ENCODE data around the gene ZCCHC4.

The ZCCHC4 gene

DNA sequence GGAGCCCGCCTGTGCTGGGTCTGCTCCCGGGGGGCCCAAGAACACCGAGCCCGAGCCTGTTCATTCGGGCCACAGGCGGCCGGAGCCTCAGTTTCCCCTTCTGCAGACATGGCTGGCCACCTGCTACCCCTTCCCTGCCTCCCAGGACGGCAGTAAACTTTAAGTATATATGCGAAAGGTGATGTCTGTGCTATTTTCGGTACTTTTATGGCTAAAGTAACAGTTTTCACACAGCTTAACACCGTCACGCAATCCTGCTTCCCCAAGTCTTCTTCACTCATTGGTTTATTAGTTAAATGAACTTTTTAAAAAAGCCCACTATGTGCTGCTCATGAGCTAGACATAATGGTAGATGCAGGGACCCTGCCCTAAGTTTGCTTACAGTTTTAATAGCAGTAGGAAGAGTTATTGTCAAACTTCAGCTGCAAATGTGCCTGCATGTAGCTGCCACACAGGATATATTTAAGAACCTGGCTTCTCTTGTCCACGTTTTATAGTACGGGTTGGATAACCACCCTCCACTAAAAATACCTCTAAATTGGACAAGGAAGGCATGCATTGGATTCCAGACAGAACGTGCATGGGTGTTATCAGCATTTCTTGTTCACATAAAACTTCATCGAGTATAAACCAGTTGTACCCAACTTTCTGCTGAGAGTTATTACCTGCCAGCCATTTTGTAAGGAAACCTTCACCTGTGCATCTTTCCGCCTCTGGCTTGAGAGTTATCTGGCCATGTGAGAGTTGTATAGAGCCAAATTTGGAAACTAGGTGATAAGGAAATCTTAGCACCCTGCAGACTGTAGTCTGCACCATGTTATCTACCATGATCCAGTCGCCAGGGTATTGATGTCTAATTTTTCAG is 65.2 kb downstream of the ZCCHC4 start:
- no peak for DNase-seq (ENCODE audit: low read depth)

DNA sequence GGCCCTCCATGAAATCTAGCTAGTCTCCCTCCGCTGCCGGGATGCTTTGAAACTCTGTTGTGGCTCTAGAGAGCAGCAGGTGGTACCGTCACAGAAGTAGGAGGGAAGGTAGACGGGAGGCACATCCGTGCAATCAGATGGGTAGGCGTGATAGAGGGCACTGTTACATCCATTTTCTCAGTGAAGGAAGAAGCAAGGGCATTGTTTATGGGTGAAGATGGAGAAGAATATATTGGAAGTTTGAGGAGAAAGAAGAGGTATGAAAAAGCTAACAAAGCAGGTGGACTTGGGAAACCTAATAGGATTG is 65.8 kb downstream of the ZCCHC4 start:
- no peak for DNase-seq (ENCODE audit: low read depth)

DNA sequence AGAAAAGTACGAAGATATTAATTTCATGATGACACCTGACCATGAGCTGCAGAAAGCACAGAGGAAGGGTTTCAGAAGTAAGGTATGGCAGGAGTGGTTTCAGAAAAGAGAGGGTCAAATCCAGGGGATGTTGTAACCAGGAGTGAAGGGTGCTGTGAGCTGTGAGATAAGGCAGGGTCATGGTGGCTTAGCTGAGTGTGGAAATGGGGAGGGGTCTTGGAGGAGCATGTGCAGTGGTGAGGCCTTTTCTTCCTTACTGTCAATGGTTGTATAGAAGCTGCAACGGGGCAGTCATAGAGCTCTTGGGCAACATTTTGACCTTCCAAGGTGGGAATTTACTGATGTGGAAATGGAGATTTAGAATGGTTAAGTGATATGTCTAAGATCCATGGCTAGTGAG is 67.0 kb downstream of the ZCCHC4 start:
- no peak for DNase-seq (ENCODE audit: low read depth)

DNA sequence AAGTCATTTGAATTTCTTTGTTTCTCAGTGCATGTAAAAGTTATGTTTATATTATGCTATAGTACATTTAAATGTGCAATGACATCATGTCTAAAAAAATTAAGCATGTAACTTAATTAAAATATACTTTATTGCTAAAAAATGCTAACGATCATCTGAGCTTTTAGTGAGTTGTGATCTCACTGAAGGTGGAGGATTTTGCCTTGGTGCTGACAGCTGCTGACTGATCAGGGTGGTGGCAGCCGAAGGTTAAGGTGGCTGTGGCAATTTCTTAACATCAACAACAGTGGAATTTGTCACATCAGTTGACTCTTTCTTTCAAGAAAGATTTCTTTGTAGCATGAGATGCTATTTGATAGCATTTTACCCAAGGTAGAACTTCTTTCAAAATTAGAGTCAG is 71.1 kb downstream of the ZCCHC4 start:
- DNase-seq (ENCODE audit: low read depth) = no peak

DNA sequence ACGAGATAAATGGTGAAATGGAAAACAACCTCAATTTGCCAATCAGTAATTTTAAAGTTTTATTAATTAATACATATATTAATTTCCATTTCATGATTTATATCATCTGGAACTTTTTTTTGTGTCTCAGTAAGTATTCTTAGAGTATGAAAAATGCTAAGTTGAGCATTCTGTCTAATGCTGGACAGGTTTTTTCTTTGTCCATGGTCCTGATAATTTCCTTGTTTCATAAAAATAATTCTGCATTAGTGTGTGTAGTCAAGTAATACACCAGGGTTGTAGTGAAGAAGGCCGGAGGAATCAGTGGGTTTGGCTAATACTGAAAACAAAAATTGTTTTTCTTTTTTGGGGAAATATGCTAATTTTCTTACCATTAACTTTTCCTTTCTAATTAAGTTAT is 74.4 kb downstream of the ZCCHC4 start:
- no peak for DNase-seq (ENCODE audit: low read depth)

DNA sequence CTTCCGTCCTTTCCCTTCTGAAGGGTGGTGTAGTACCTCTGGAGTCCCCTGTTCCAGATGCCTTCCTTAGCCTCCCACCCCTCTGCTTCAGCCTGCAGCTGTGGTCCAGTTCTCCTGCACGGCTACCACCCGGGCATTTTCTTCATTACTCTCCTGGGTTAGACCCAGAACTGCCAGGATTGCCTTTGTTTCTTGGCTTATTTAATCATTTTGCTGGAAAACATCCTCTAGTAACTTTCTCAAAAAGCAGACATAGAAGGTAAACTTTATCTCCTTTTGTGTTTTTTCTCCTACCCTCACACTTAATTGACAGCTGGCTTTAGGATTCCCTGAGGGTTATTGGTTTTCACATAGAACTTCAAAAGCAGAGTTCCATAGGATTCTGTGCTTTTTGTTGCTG is 84.7 kb downstream of the ZCCHC4 start:
- DNase-seq (ENCODE audit: low read depth) = no peak

DNA sequence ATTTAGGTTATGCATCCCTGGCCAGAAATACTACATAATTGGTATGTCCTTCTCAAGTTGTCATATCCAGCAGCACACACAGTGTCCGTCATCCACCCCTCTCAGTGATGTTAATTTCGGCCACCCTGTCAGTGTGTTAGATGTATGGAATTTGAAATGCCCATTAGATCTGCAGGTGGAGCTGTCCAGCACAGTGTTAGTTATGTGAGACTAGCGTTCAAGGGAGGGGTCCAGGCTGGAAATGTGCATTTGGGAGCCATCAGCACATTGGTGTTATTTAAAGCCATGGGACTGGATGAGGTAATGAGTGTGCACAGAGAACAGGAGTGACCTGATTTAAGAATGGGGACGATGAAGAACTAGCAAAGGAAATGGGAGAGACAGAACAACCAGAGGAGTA is 86.9 kb downstream of the ZCCHC4 start:
- no peak for DNase-seq (ENCODE audit: low read depth)

DNA sequence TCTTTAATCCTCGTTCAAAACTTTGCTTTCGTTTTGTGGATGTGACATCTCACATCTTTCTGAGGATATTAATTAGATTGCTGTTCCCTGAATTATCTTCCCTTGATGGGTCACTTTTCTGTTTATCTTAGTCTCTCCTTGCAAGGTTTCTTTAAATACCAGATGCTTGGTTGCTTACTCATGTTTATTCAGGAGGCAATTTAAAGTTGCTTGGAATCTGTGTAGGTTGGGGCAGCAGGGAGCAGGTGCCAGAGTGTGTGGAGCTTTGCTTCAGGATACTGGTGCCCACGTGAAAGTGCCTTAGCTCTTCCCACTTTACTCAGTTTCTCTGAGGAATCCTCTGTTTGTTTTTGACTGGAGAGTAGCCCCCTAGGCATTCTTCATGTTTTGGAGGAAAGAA is 88.5 kb downstream of the ZCCHC4 start:
- no peak for DNase-seq (ENCODE audit: low read depth)

DNA sequence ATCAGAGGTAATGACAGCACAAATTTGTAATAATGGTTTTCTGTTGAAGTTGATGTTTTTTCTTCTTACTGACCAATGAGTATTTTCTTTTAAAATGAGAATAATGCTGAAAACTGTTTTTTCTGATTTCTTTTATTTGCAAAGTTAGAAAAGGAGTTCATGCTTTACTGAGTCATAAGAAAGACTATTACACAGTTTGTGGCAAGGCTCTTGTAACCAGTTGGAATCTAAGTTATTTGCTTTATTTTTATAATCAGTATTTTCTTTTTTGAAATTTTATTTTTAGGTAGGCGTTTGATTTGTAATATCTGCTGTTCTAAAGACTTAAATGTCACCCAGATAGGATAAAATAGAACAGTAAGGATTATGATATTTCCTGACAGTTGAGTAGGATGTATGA is 89.9 kb downstream of the ZCCHC4 start:
- no peak for DNase-seq (ENCODE audit: low read depth)

DNA sequence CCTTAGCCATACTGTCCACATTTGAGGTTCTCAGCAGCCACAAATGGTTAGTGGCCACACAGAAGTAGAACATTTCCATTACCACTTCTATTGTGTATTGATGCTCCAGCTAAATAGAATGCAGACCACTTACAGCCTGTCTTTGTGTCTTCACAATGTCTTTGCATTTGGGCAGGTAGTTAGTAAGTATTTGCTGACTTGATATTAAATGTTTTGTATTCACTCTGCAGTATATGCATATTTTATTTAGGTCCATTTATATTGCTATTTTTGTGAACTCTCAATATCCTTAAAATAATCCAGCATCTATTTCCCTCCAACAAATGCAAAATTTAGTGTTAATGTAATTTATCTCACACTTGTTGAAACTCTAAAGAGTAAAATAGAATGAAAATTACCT is 91.1 kb downstream of the ZCCHC4 start:
- DNase-seq (ENCODE audit: low read depth) = no peak

DNA sequence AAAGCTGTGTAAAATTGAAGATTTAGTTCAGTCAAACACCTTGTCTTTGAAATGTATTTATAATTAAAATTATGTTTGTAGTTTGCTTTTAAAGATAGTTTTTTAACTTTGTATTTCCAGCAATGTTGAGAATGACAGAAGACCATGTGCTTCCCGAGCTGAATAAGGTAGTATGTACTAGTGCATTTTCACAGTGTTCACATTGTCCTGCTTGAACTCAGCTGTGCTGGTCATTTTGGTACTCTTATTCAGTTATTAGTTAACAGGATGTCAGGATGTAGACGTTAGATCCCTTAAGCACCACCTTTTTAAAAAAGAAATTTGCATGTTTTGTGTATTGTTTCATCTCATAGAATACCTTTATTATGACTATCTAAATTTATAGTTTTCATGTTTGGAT is 92.9 kb downstream of the ZCCHC4 start:
- DNase-seq (ENCODE audit: low read depth) = no peak

DNA sequence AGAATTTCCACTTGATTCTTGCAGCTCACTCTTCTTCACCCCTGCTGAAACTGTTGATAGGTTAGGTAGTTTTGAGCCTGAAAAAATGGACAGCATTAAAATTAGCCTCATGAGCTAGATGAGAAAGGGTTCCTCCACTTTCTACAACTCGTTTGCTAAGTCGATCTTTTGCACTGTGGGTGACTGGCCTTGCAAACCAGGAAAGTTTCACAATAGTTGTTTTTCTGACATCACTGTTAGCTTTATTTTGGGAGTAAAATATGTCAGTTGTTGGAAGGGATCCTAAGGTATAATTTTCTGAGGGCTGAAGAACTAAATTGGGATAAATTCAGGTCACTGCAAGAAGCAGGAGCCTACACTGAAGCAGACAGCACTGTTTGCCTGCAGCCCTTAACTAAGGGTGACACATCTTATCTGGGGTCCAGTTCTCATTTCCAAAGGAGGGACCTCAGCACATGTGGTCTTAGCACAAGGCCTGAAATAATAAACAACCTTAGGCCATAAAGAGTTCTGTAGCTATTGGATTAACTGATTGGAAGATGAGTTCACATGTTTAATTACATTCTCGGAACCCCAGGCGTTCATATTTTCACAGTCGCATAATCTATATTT is 93.6 kb downstream of the ZCCHC4 start:
- DNase-seq (ENCODE audit: low read depth) = no peak

DNA sequence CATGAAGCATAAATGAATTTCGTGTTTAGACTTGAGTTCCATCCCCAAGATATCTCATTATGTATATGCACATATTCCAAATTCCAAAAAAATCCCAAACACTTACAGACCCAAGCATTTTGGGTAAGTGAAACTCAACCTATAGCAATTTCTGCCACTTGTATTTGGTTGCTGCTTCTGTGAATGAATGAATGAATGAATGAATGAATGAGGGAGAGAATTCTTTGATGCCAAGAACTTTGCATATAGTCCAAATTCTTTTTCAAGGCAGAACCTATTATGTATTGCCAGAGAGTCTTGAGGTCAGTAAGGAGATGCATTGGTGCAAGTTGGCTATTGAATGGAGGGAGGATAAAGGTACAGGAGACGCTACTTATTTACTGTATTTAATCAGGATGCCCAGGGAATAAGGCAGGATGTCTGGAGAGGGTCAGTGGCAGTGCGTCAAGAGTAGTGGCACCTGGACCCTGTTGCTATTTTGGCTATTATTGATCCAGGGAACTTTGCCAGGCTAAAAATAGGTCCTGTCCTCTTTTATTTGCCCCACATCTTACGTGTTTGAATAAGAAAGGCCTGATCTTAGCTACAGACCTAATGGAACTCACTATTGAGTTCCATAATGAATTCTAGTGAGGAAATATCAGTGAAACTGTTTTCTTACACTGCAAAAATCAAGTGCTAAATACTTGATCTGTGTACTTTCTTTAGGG is 98.4 kb downstream of the ZCCHC4 start:
- DNase-seq (ENCODE audit: low read depth) = no peak

DNA sequence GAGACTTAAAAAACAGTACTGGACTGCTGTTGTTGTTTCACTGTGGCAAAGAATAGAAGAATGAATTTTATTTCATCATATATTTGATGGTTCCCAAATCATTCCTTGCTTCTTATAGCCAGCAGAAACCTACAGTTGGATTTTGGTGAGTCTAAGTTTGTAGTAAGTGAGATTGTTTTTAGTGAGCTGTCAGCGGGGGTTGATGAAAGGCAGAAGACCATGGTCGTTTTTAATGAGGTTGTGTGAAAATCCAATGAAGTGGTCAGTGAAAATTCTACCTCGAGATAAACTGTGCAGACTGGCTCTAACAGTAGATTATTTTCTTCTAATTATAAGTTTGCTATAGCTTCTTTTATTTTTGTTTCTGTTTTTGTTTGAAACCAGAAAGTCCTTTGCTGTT is 100.7 kb downstream of the ZCCHC4 start:
- DNase-seq (ENCODE audit: low read depth) = no peak

DNA sequence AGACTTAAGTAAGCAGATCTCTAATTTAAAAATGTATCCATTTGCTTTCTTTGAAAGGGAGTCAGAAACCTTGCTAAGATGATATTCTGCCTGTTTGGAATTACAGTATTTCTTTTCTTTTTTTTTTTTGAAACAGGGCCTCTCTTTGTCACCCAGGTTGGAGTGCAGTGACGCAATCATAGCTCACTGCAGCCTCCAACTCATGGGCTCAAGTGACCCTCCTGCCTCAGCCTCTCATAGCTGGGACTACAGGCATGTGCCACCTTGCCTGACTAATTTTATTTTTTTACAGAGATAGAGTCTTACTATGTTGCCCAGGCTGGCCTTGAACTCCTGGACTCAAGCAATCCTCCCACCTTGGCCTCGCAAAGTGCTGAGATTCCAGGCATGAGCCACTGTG is 104.4 kb downstream of the ZCCHC4 start:
- DNase-seq (ENCODE audit: low read depth) = no peak
